ENCODE measurements around the gene TNNI3.

DNA sequence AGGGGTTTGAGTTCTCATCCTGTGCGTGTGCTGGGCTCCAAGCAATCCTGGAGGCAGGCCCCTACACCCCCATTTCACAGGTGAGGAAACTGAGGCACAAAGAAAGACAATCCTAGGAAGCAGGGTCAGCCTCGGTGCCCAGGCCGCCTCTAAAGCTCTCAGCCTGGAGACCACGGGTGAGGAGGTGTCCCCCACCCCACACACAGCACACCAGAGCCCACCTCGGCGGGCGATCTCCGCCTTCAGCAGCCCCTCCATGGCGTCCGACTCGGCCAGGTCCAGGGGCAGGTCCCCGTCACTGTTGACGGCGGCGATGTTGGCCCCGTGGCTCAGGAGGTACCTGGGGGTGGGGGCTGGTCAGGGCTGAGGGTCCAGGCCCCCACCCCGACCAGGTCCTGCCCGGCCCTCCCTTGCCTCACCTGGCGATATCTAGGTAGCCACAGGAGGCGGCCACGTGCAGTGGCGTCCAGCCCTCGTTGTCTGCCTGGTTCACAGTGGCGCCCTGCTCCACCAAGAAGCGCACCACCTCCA lies 45.2 kb downstream of the TNNI3 start:
- TF ChIP-seq, protein P1, sequence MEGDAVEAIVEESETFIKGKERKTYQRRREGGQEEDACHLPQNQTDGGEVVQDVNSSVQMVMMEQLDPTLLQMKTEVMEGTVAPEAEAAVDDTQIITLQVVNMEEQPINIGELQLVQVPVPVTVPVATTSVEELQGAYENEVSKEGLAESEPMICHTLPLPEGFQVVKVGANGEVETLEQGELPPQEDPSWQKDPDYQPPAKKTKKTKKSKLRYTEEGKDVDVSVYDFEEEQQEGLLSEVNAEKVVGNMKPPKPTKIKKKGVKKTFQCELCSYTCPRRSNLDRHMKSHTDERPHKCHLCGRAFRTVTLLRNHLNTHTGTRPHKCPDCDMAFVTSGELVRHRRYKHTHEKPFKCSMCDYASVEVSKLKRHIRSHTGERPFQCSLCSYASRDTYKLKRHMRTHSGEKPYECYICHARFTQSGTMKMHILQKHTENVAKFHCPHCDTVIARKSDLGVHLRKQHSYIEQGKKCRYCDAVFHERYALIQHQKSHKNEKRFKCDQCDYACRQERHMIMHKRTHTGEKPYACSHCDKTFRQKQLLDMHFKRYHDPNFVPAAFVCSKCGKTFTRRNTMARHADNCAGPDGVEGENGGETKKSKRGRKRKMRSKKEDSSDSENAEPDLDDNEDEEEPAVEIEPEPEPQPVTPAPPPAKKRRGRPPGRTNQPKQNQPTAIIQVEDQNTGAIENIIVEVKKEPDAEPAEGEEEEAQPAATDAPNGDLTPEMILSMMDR (IDR thresholded peaks at IDR 0.05 in 2 of 3, conservative IDR thresholded peaks at IDR 0.05 in 1 of 3; ENCODE audit: insufficient read depth in 2 of 3, low read depth in 1 of 3, low read length in 3 of 3), result no peak
- TF ChIP-seq POLR2AphosphoS5 (IDR thresholded peaks at IDR 0.05; ENCODE audit: control insufficient read depth, insufficient read depth, low read depth, low read length) (no peak), ZC3H11A (IDR thresholded peaks at IDR 0.05; ENCODE audit: low read depth, low read length) (no peak), JUND (IDR thresholded peaks at IDR 0.05; ENCODE audit: borderline replicate concordance, low read depth, low read length) (no peak), JUND (tag; IDR thresholded peaks at IDR 0.05; ENCODE audit: borderline replicate concordance, low read depth, low read length) (no peak), RAD21 (CRISPR knock-in tag; conservative IDR thresholded peaks at IDR 0.05 in 1 of 2, IDR thresholded peaks at IDR 0.05 in 1 of 2) (no peak), SMARCC2 (IDR thresholded peaks at IDR 0.05; ENCODE audit: low read depth) (no peak), POLR2AphosphoS2 (IDR thresholded peaks at IDR 0.05; ENCODE audit: low read length) (no peak), ETV5 (CRISPR knock-in tag; IDR thresholded peaks at IDR 0.05; ENCODE audit: low read depth) (no peak), ZNF384 (IDR thresholded peaks at IDR 0.05; ENCODE audit: low read depth, low read length) (no peak)
- TF ChIP-seq, protein P2, sequence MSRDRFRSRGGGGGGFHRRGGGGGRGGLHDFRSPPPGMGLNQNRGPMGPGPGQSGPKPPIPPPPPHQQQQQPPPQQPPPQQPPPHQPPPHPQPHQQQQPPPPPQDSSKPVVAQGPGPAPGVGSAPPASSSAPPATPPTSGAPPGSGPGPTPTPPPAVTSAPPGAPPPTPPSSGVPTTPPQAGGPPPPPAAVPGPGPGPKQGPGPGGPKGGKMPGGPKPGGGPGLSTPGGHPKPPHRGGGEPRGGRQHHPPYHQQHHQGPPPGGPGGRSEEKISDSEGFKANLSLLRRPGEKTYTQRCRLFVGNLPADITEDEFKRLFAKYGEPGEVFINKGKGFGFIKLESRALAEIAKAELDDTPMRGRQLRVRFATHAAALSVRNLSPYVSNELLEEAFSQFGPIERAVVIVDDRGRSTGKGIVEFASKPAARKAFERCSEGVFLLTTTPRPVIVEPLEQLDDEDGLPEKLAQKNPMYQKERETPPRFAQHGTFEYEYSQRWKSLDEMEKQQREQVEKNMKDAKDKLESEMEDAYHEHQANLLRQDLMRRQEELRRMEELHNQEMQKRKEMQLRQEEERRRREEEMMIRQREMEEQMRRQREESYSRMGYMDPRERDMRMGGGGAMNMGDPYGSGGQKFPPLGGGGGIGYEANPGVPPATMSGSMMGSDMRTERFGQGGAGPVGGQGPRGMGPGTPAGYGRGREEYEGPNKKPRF (IDR thresholded peaks at IDR 0.05; ENCODE audit: low read depth, low read length), result no peak
